IMR-90 (cell line): ENCODE results near the gene GNL1. TPM values are rescaled to one million over a fixed set of nuclear protein-coding genes. Genes with fewer than 3 reads are reported as not detected.

Source experiments
- ATAC-seq: fragments of 200-7000 bp; cut with Tn5 transposase; 2 replicates; pipeline ENCODE4 v1.9.1; 2020; ENCODE audit warnings: low read depth, mild to moderate bottlenecking, moderate library complexity
- BruUV-seq: library from RNA; stranded (reverse); fragments of 400-500 nt; replicated peaks from 2 replicates; lab custom pipeline; 2021; lab: Mats Ljungman, UMichigan
- CTCF ChIA-PET: fragments of 300-600 bp; formaldehyde crosslinking; extraction: SDS; loops from one replicate; lab custom pipeline; 2021; ENCODE audit warnings: antibody characterized with exemption; lab: Yijun Ruan, JAX
- POLR2A ChIA-PET: fragments of 300-600 bp; sonication (Branson Sonifier 250); formaldehyde crosslinking; loops from one replicate; lab custom pipeline; 2022; ENCODE audit warnings: antibody characterized with exemption; ENCODE audit not compliant: unreplicated experiment; lab: Charles Lee
- DNase-seq: peaks from one replicate; pipeline ENCODE4 v3.0.0; 2013
- H2AFZ ChIP-seq: replicated peaks from 2 replicates; pipeline ENCODE3; 2013; ENCODE audit warnings: low read length, mild to moderate bottlenecking; ENCODE audit not compliant: poor library complexity
- H2AK5ac ChIP-seq: 2 replicates; pipeline ENCODE4 v1.6.1; 2013; ENCODE audit warnings: low read depth, low read length, inconsistent platforms
- H2AK9ac ChIP-seq: replicated peaks from 2 replicates; pipeline ENCODE3; 2013; ENCODE audit warnings: mild to moderate bottlenecking, low read depth, low read length, moderate library complexity; ENCODE audit not compliant: poor library complexity
- H2BK120ac ChIP-seq: 2 replicates; pipeline ENCODE4 v1.6.1; 2013; ENCODE audit warnings: low read depth, low read length, inconsistent platforms
- H2BK15ac ChIP-seq: 3 replicates; pipeline ENCODE4 v1.6.1; 2013; ENCODE audit warnings: low read depth, low read length, inconsistent platforms
- H2BK20ac ChIP-seq: 2 replicates; pipeline ENCODE4 v1.6.1; 2013; ENCODE audit warnings: low read depth, mild to moderate bottlenecking, inconsistent platforms, low read length, moderate library complexity
- H2BK5ac ChIP-seq: 2 replicates; pipeline ENCODE4 v1.6.1; 2013; ENCODE audit warnings: mild to moderate bottlenecking, low read depth, low read length, inconsistent platforms; ENCODE audit not compliant: poor library complexity, severe bottlenecking
- H3K14ac ChIP-seq: replicated peaks from 2 replicates; pipeline ENCODE4 v1.6.1; 2013; ENCODE audit warnings: low read depth, low read length, inconsistent platforms
- H3K18ac ChIP-seq: 2 replicates; pipeline ENCODE4 v1.6.1; 2013; ENCODE audit warnings: low read depth, low read length, control low read depth
- H3K23ac ChIP-seq: 2 replicates; pipeline ENCODE4 v1.6.1; 2013; ENCODE audit warnings: low read depth, low read length, inconsistent platforms
- H3K27ac ChIP-seq: 2 replicates; pipeline ENCODE4 v1.5.1; 2013; ENCODE audit warnings: mild to moderate bottlenecking, control low read depth, low read length; ENCODE audit not compliant: insufficient read depth
- H3K27me3 ChIP-seq: 2 replicates; pipeline ENCODE4 v1.6.1; 2013; ENCODE audit warnings: low read length; ENCODE audit not compliant: control insufficient read depth, insufficient read depth
- H3K36me3 ChIP-seq: 2 replicates; pipeline ENCODE4 v1.6.1; 2013; ENCODE audit warnings: low read length, mixed read lengths; ENCODE audit not compliant: control insufficient read depth, insufficient read depth
- H3K4ac ChIP-seq: 2 replicates; pipeline ENCODE4 v1.6.1; 2013; ENCODE audit warnings: low read depth, low read length, inconsistent platforms
- H3K4me1 ChIP-seq: 2 replicates; pipeline ENCODE4 v1.6.1; 2013; ENCODE audit warnings: low read length, mixed read lengths; ENCODE audit not compliant: control insufficient read depth, insufficient read depth
- H3K4me2 ChIP-seq: 2 replicates; pipeline ENCODE4 v1.6.1; 2013; ENCODE audit warnings: low read depth, mild to moderate bottlenecking, control low read depth, low read length, moderate library complexity
- H3K4me3 ChIP-seq: 2 replicates; pipeline ENCODE4 v1.5.1; 2013; ENCODE audit warnings: low read depth, mild to moderate bottlenecking, control low read depth, low read length, moderate library complexity; ENCODE audit not compliant: insufficient read depth
- H3K56ac ChIP-seq: 2 replicates; pipeline ENCODE4 v1.6.1; 2013; ENCODE audit warnings: low read length, inconsistent platforms; ENCODE audit not compliant: insufficient read depth; ENCODE audit errors: extremely low read depth
- H3K79me1 ChIP-seq, 2 experiments: 2 replicates each; pipeline ENCODE4 v1.6.1; 2013; ENCODE audit warnings: low read length in 2 of 2, inconsistent platforms in 1 of 2, low read depth in 1 of 2
- H3K9ac ChIP-seq: 2 replicates; pipeline ENCODE4 v1.6.1; 2013; ENCODE audit warnings: low read depth, low read length, control low read depth
- H3K9me1 ChIP-seq: 2 replicates; pipeline ENCODE4 v1.6.1; 2013; ENCODE audit warnings: low read length, inconsistent platforms; ENCODE audit not compliant: insufficient read depth
- H3K9me3 ChIP-seq: 2 replicates; pipeline ENCODE4 v1.6.1; 2013; ENCODE audit warnings: low read length; ENCODE audit not compliant: control insufficient read depth, insufficient read depth
- H4K20me1 ChIP-seq: 2 replicates; pipeline ENCODE4 v1.6.1; 2013; ENCODE audit warnings: low read length, inconsistent platforms; ENCODE audit not compliant: insufficient read depth
- H4K5ac ChIP-seq: 2 replicates; pipeline ENCODE4 v1.6.1; 2013; ENCODE audit warnings: mild to moderate bottlenecking, low read depth, low read length, control low read depth
- H4K8ac ChIP-seq, 2 experiments: 2 replicates each; pipeline ENCODE4 v1.6.1; 2013; ENCODE audit warnings: low read depth in 2 of 2, low read length in 2 of 2, control low read depth in 1 of 2, inconsistent platforms in 1 of 2
- H4K91ac ChIP-seq: 2 replicates; pipeline ENCODE4 v1.6.1; 2013; ENCODE audit warnings: low read depth, low read length, inconsistent platforms; ENCODE audit not compliant: insufficient read depth
- BHLHE40 ChIP-seq: fragments of 150-350 bp; IDR thresholded peaks from 2 replicates; pipeline ENCODE4 v1.6.1; 2016; ENCODE audit warnings: mild to moderate bottlenecking, low read depth, low read length
- FOS ChIP-seq: fragments of 150-350 bp; IDR thresholded peaks from 2 replicates; pipeline ENCODE4 v1.6.1; 2016; ENCODE audit warnings: low read depth, low read length
- MAFK ChIP-seq: IDR thresholded peaks from 2 replicates; pipeline ENCODE4 v1.6.1; 2012; ENCODE audit warnings: low read depth, low read length, improper control_type of control experiment
- MAZ ChIP-seq: IDR thresholded peaks from 2 replicates; pipeline ENCODE4 v1.6.1; 2012; ENCODE audit warnings: low read depth, mild to moderate bottlenecking, low read length, improper control_type of control experiment, moderate library complexity, borderline replicate concordance
- MXI1 ChIP-seq: IDR thresholded peaks from 2 replicates; pipeline ENCODE4 v1.6.1; 2012; ENCODE audit warnings: low read depth, mild to moderate bottlenecking, low read length, moderate library complexity, borderline replicate concordance
- NFE2L2 ChIP-seq: fragments of 150-350 bp; IDR thresholded peaks from 2 replicates; pipeline ENCODE4 v1.6.1; 2016; ENCODE audit warnings: low read depth, mild to moderate bottlenecking, low read length
- POLR2A ChIP-seq: IDR thresholded peaks from 2 replicates; pipeline ENCODE4 v1.6.1; 2012; ENCODE audit warnings: mild to moderate bottlenecking, low read depth, low read length
- RAD21 ChIP-seq: IDR thresholded peaks from 2 replicates; pipeline ENCODE4 v1.6.1; 2012; ENCODE audit warnings: low read length, improper control_type of control experiment
- RFX5 ChIP-seq: IDR thresholded peaks from 2 replicates; pipeline ENCODE4 v1.8.0; 2012; ENCODE audit warnings: low read depth, mild to moderate bottlenecking, low read length, moderate library complexity
- WGBS, 2 experiments: methylation state at CpG; one replicate each; pipeline versions ENCODE4 v1.1.5 to v1.1.7; 2013; ENCODE audit warnings: missing lambda C conversion rate in 2 of 2; ENCODE audit not compliant: insufficient read length in 1 of 2; ENCODE audit errors: extremely low coverage in 2 of 2; 5-methylcytosine and 5-hydroxymethylcytosine counted together
- dilution Hi-C: fragments of 300-500 bp; cut with HindIII; formaldehyde crosslinking; loops from one replicate; pipeline ENCODE4 v1.14.3; 2018; ENCODE audit warnings: low sequenced_read_pairs; ENCODE audit not compliant: unreplicated experiment
- in situ Hi-C: fragments of 300-500 bp; cut with MboI; formaldehyde crosslinking; loops from 3 replicates; pipeline ENCODE4 v1.14.3; 2019; ENCODE audit warnings: low sequenced_read_pairs, inconsistent platforms, mixed read lengths
- intact Hi-C: fragments of 100-400 bp; cut with micrococcal nuclease; formaldehyde crosslinking; loops from 2 replicates; pipeline ENCODE4 v1.10.0; 2022
- polyA plus RNA-seq, 3 experiments: library from polyadenylated mRNA; depleted of rRNA; stranded (reverse); fragments of >200 nt; gene quantifications; 2 replicates each; pipeline ENCODE4 v1.2.3, GENCODE V29; 2012; ENCODE audit warnings: low replicate concordance in 1 of 3
- total RNA-seq: library from RNA; depleted of rRNA; stranded (reverse); fragments of >200 nt; gene quantifications from 2 replicates; pipeline ENCODE4 v1.2.3, GENCODE V29; 2012
- TF ChIP-seq, protein P1 (sequence below): fragments of 150-350 bp; IDR thresholded peaks from 2 replicates; pipeline ENCODE4 v1.6.1; 2016; ENCODE audit warnings: low read depth, mild to moderate bottlenecking, low read length, moderate library complexity, borderline replicate concordance
- TF ChIP-seq, protein P2 (sequence below): fragments of 150-350 bp; IDR thresholded peaks from 2 replicates; pipeline ENCODE4 v1.6.1; 2017; ENCODE audit warnings: mild to moderate bottlenecking, antibody characterized with exemption, low read length, low read depth

The GNL1 gene
- total and polyA plus RNA-seq, 2 of the 4 experiments (the other 2 are of a cell fraction), result 40.5 to 44.0 TPM

DNA sequence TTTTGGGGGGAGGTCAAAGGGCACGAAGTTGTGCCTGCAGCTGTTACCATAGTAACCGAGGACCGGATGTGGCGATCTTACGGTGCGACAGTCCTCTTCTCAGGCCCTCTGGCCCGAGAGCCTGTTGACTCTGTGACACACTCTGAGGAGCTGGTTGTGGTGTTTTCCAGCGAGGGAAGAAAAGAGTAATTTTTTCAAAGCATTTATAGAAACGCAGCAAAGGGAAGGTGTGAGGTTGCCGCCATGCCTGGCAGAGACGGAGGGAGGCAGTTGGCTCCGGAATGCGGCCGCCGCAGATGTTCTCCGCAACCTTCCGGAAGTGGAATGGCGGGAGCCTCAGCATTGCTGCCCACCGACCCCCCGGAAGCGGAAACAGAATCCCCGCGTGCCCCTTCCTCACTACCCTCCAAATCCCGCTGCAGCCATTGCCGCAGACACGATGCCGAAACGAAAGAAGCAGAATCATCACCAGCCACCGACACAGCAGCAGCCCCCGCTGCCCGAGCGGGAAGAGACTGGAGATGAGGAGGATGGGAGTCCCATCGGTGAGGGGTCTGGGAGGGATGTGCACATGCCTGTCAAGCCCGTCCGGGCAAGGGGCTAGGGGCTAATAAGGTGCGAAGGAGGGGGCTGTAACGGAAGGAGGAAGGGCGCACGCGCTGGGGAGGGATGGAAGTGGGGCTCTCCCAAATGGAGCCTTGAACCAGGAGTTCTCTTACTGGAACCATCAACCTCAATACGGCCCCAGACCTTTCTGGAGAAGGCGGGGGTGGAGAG, 805 bp upstream of the GNL1 start, which contains the start of gene PRR3:
Gene PRR3, plus strand, starts transcription at position 390 of the 777 bp plus-strand sequence. Its CDS starts 50 bp downstream, at position 440.
- peak within 1 kb of the TSS; percentile 91 for H4K91ac ChIP-seq
- peak within 1 kb of the TSS; percentile 98 for H3K4ac ChIP-seq
- ATAC-seq (peak; percentile 67), DNase-seq (peak; percentile 88)
- in situ Hi-C loops (no loop called here), intact Hi-C loops (loop anchor here (1.0 kb wide), 1 partner anchor 14 kb away; the partner anchor contains the start of gene ABCF1), dilution Hi-C loops (no loop called here)
- peaks cover 4% of the 10 kb centered on the region; the same call in 1 of the 2 replicates for H4K20me1 ChIP-seq
- H2AFZ ChIP-seq, result peak within 1 kb of the TSS; percentile 97
- H4K8ac ChIP-seq, result peak within 1 kb of the TSS; percentile 71 to 98
- peak within 1 kb of the TSS; percentile 88 for H3K56ac ChIP-seq
- H3K23ac ChIP-seq, result peak within 1 kb of the TSS; percentile 84; the same call in 1 of the 2 replicates
- peak within 1 kb of the TSS; percentile 98 for H4K5ac ChIP-seq
- peaks cover 6% of the 10 kb centered on the region; the same call in 1 of the 2 replicates for H3K9me1 ChIP-seq
- H2BK5ac ChIP-seq, result peak within 1 kb of the TSS; percentile 88
- H2BK20ac ChIP-seq, result 0 out of 2 replicates have a peak within 1 kb of the TSS, but pooled peaks have one; percentile 22
- peak within 1 kb of the TSS; percentile 52; the same call in 1 of the 3 replicates for H2BK15ac ChIP-seq
- H3K18ac ChIP-seq, result peak within 1 kb of the TSS; percentile 79
- no peaks in the 10 kb centered on the region for H3K27me3 ChIP-seq
- peaks cover 14 to 76% of the 10 kb centered on the region in 2 experiments for H3K79me1 ChIP-seq
- H2BK120ac ChIP-seq, result peak within 1 kb of the TSS; percentile 84
- ChIA-PET POLR2A (interaction anchor here (0.5 to 0.7 kb wide), 3 partner anchors 8 to 664 kb away, joined by 6 read pairs; no protein-coding TSS in a partner anchor), CTCF (interaction anchor here (0.5 to 1.1 kb wide), 2 partner anchors 16 to 1182 kb away, joined by 3 read pairs; no protein-coding TSS in a partner anchor)
- peaks cover 2% of the 10 kb centered on the region for H3K4me1 ChIP-seq
- H2AK9ac ChIP-seq, result peak within 1 kb of the TSS; percentile 98
- H3K27ac ChIP-seq, result peak within 1 kb of the TSS; percentile 96
- TF ChIP-seq FOS (0 out of 2 replicates have a peak, but pooled peaks have one; percentile 2), POLR2A (peak; percentile 56; the same call in 1 of the 2 replicates), BHLHE40 (no peak), NFE2L2 (peak; percentile 2; the same call in 1 of the 2 replicates), MAFK (peak; percentile 24), RAD21 (no peak), MXI1 (no peak; the same call in 1 of the 2 replicates), MAZ (peak; percentile 86; the same call in 1 of the 2 replicates), RFX5 (no peak)
- TF ChIP-seq, protein P1, sequence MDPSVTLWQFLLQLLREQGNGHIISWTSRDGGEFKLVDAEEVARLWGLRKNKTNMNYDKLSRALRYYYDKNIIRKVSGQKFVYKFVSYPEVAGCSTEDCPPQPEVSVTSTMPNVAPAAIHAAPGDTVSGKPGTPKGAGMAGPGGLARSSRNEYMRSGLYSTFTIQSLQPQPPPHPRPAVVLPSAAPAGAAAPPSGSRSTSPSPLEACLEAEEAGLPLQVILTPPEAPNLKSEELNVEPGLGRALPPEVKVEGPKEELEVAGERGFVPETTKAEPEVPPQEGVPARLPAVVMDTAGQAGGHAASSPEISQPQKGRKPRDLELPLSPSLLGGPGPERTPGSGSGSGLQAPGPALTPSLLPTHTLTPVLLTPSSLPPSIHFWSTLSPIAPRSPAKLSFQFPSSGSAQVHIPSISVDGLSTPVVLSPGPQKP, result no peak
- TF ChIP-seq, protein P2, sequence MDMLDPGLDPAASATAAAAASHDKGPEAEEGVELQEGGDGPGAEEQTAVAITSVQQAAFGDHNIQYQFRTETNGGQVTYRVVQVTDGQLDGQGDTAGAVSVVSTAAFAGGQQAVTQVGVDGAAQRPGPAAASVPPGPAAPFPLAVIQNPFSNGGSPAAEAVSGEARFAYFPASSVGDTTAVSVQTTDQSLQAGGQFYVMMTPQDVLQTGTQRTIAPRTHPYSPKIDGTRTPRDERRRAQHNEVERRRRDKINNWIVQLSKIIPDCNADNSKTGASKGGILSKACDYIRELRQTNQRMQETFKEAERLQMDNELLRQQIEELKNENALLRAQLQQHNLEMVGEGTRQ, result peak; percentile 55; the same call in 1 of the 2 replicates
- peak within 1 kb of the TSS; percentile 97 for H3K9ac ChIP-seq
- H3K9me3 ChIP-seq, result no peaks in the 10 kb centered on the region
- 0% methylated on average over 14 of the region's 42 CpGs; no CpG with 5 or more reads in 1 of the 2 experiments for WGBS, 2 experiments
- peaks cover 25% of the 10 kb centered on the region for H3K36me3 ChIP-seq
- H2AK5ac ChIP-seq, result peak within 1 kb of the TSS; percentile 87
- peak within 1 kb of the TSS; percentile 96 for H3K4me2 ChIP-seq
- peak within 1 kb of the TSS; percentile 95 for H3K14ac ChIP-seq
- peak within 1 kb of the TSS; percentile 94 for H3K4me3 ChIP-seq
- no TSS peak for BruUV-seq
